Purkinje cell (primary cell): Measurements from ENCODE around the gene ZNF883. TPM values are rescaled to one million over a fixed set of nuclear protein-coding genes. Genes with fewer than 3 reads are reported as not detected.

Experiments used
- polyA plus RNA-seq: library from polyadenylated mRNA; unstranded; fragments of >200 nt; fragmentation: Nextera tagmentation; gene quantifications from 2 replicates; pipeline ENCODE4 v1.2.1, GENCODE V29; 2014

Gene ZNF883
- polyA plus RNA-seq = 51.5 and 60.5 TPM in 2 replicates

GRCh38 chr9:113011911-113012381 is at the start of gene ZNF883:
TSS of gene ZNF883 (minus strand) at chr9:113012192.

GRCh38 chr9:113056191-113057106 is 44.5 kb upstream of the ZNF883 start, which contains the start of gene ZFP37:
TSS of gene ZFP37 (minus strand) at chr9:113056724. CDS start at chr9:113056688, 36 bp downstream.

Other genes with a start within 250 kb of the ZNF883 start
- gene SLC46A2, start 121.3 kb downstream of the ZNF883 start, polyA plus RNA-seq = 0.35 TPM in 1 of 2 replicates, not detected in the other
- 2.6 and 6.1 TPM in 2 replicates for gene ZFP37, start 44.5 kb upstream of the ZNF883 start, polyA plus RNA-seq
- 12.9 and 20.0 TPM in 2 replicates for gene SLC31A2, start 138.8 kb upstream of the ZNF883 start, polyA plus RNA-seq
- 23.9 and 28.0 TPM in 2 replicates for gene FKBP15, start 209.1 kb upstream of the ZNF883 start, polyA plus RNA-seq
- 2.3 and 8.2 TPM in 2 replicates for gene SLC31A1, start 209.4 kb upstream of the ZNF883 start, polyA plus RNA-seq